Mesodermal cell (in vitro differentiated cells): ENCODE data around the gene CTNNBL1.

Source experiments
- H3K27ac ChIP-seq: 2 replicates; pipeline ENCODE4 v1.7.0; 2013; ENCODE audit warnings: mild to moderate bottlenecking, low read depth, low read length, moderate library complexity; ENCODE audit not compliant: severe bottlenecking
- H3K36me3 ChIP-seq: 2 replicates; pipeline ENCODE4 v1.7.1; 2013; ENCODE audit warnings: mild to moderate bottlenecking, low read length, moderate library complexity; ENCODE audit not compliant: control insufficient read depth, insufficient read depth
- H3K4me1 ChIP-seq: one replicate; pipeline ENCODE4 v1.7.1; 2013; ENCODE audit warnings: mild to moderate bottlenecking, low read length; ENCODE audit not compliant: insufficient read depth, control insufficient read depth, poor library complexity, severe bottlenecking
- H3K4me3 ChIP-seq: 2 replicates; pipeline ENCODE4 v1.7.0; 2013; ENCODE audit warnings: low read length, control low read depth, mild to moderate bottlenecking; ENCODE audit not compliant: insufficient read depth, poor library complexity, severe bottlenecking; ENCODE audit errors: extremely low read depth
- H3K9me3 ChIP-seq: 2 replicates; pipeline ENCODE4 v1.7.1; 2013; ENCODE audit warnings: mild to moderate bottlenecking, low read length, moderate library complexity; ENCODE audit not compliant: control insufficient read depth
- WGBS, 2 experiments: methylation state at CpG; one replicate each; pipeline ENCODE4 v1.1.5; 2013; ENCODE audit warnings: missing lambda C conversion rate in 2 of 2; ENCODE audit not compliant: insufficient coverage in 2 of 2; 5-methylcytosine and 5-hydroxymethylcytosine counted together

Gene CTNNBL1

GRCh38 chr20:37893566-37894241 lies 199.9 kb downstream of the CTNNBL1 start:
- Histone ChIP-seq H3K4me1 (no peaks in the 10 kb centered on the region), H3K27ac (no peak overlapping the region), H3K9me3 (no peaks in the 10 kb centered on the region), H3K36me3 (no peaks in the 10 kb centered on the region), H3K4me3 (no peak overlapping the region)
- 80 to 82% methylated on average over 3 of the region's 5 CpGs for WGBS, 2 experiments

GRCh38 chr20:37894454-37894853 lies 200.6 kb downstream of the CTNNBL1 start:
- WGBS, 2 experiments, result 86 to 100% methylated on average over 4 of the region's 4 CpGs
- H3K9me3 ChIP-seq, result no peaks in the 10 kb centered on the region

GRCh38 chr20:37895166-37895565 lies 201.3 kb downstream of the CTNNBL1 start:
- no peaks in the 10 kb centered on the region for H3K9me3 ChIP-seq
- no peaks in the 10 kb centered on the region for H3K4me1 ChIP-seq
- H3K4me3 ChIP-seq, result no peak overlapping the region
- no peak overlapping the region for H3K27ac ChIP-seq
- WGBS, 2 experiments, result 88 to 89% methylated on average over 3 to 4 of the region's 6 CpGs
- H3K36me3 ChIP-seq, result no peaks in the 10 kb centered on the region

More at GRCh38 chr20:37894454-37894853, 200.6 kb downstream of the CTNNBL1 start:
- H3K27ac ChIP-seq, result no peak overlapping the region
- no peaks in the 10 kb centered on the region for H3K36me3 ChIP-seq
- H3K4me1 ChIP-seq, result no peaks in the 10 kb centered on the region
- no peak overlapping the region for H3K4me3 ChIP-seq

- WGBS, 2 experiments, result 55 to 72% methylated on average over 9 to 10 of the region's 12 CpGs
- Histone ChIP-seq H3K36me3 (no peaks in the 10 kb centered on the region), H3K9me3 (no peaks in the 10 kb centered on the region), H3K4me1 (no peaks in the 10 kb centered on the region), H3K4me3 (no peak overlapping the region), H3K27ac (no peak overlapping the region)
Measured at GRCh38 chr20:37896932-37897548, 203.2 kb downstream of the CTNNBL1 start.

- Histone ChIP-seq H3K9me3 (no peaks in the 10 kb centered on the region), H3K36me3 (no peaks in the 10 kb centered on the region), H3K4me3 (no peak overlapping the region), H3K4me1 (no peaks in the 10 kb centered on the region), H3K27ac (no peak overlapping the region)
- WGBS, 2 experiments, result 85 to 87% methylated on average over 7 to 10 of the region's 10 CpGs
Measured at GRCh38 chr20:37898233-37899104, 204.6 kb downstream of the CTNNBL1 start.

GRCh38 chr20:37899105-37900045 lies 205.5 kb downstream of the CTNNBL1 start:
- no peaks in the 10 kb centered on the region for H3K36me3 ChIP-seq
- H3K9me3 ChIP-seq, result no peaks in the 10 kb centered on the region
- WGBS, 2 experiments, result 59 to 77% methylated on average over 4 to 6 of the region's 8 CpGs
- no peak overlapping the region for H3K27ac ChIP-seq
- H3K4me3 ChIP-seq, result no peak overlapping the region
- no peaks in the 10 kb centered on the region for H3K4me1 ChIP-seq

- Histone ChIP-seq H3K9me3 (no peaks in the 10 kb centered on the region), H3K27ac (no peak overlapping the region), H3K4me1 (peaks cover 3% of the 10 kb centered on the region), H3K36me3 (no peaks in the 10 kb centered on the region), H3K4me3 (no peak overlapping the region)
- 30 to 41% methylated on average over 4 to 7 of the region's 18 CpGs for WGBS, 2 experiments
Measured at GRCh38 chr20:37901240-37901639, 207.4 kb downstream of the CTNNBL1 start.

GRCh38 chr20:37901654-37902503 lies 208.0 kb downstream of the CTNNBL1 start:
- 17 to 19% methylated on average over 21 to 27 of the region's 38 CpGs for WGBS, 2 experiments
- Histone ChIP-seq H3K4me3 (peak overlapping the region; percentile 32), H3K9me3 (no peaks in the 10 kb centered on the region), H3K36me3 (no peaks in the 10 kb centered on the region), H3K27ac (no peak overlapping the region), H3K4me1 (peaks cover 5% of the 10 kb centered on the region)

GRCh38 chr20:37902504-37903313 lies 208.9 kb downstream of the CTNNBL1 start, which contains the start of gene VSTM2L:
Gene VSTM2L, plus strand, starts transcription at chr20:37903127. Its CDS starts 224 bp downstream, at chr20:37903351.
- Histone ChIP-seq H3K36me3 (no peaks in the 10 kb centered on the region), H3K4me3 (peak within 1 kb of the TSS; percentile 32), H3K4me1 (peaks cover 13% of the 10 kb centered on the region), H3K9me3 (no peaks in the 10 kb centered on the region), H3K27ac (no peak within 1 kb of the TSS)
- 6 to 7% methylated on average over 25 to 45 of the region's 71 CpGs for WGBS, 2 experiments
